GM19025 (cell line): ENCODE data around the gene LRRIQ3.

Experiments used
- ATAC-seq: cut with Tn5 transposase; IDR thresholded peaks from one replicate; pipeline ENCODE4 v1.9.1; 2021; ENCODE audit warnings: mild to moderate bottlenecking, low read depth, moderate library complexity; ENCODE audit not compliant: unreplicated experiment

Gene LRRIQ3

DNA sequence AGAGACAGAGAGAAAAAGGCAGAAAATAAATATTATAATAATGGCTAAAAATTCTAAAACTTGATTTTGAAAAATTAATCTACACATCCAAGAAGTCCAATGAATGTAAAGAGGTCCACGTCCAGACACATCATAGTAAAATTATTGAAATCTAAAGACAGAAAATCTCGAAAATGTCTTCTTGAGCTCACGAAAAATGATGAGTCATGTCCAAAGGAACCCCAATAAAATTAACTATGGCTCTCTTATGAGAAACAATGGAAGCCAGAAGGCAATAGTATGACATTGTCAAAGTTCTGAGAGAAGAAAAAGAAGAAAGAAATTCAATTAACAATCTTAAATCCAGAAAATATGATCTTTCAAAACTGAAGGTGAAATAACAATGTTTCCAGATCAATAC lies 84.6 kb downstream of the LRRIQ3 start:
- no peak for ATAC-seq

DNA sequence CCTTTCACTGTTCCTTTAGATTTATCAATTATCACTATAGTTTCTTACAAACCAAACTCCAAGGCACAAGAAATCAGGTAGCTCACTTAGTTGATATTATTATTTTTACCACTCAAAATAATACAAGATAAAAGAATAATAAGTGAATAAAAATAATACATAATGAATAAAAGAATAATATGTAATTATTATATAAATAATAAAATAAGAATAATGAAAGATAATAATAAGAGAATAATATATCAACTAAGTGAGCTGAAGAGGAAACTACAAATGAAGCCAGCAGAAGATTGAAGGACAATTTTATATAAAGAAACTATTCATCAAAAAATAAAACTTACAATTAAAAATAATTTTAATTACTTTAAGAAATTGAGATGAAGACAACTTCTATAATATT lies 90.6 kb downstream of the LRRIQ3 start:
- no peak for ATAC-seq

DNA sequence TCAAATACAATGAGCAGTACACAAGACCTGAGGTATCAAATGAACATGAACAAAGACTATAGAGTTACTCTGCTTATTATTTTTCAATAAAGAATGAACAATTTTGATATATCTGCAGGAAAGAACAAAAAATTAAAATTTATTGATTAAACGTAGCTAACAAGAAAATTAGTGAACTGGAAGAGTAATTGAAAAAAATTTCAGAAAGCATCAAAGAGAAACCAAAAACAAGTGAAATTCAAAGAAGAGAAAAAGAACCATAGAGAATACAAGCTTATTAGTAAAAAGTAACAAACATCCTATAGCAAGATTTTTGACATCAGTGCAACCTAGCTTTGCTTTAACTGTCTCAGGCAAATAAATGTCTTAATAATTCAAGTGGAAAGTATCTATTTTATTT lies 106.6 kb downstream of the LRRIQ3 start:
- no peak for ATAC-seq

DNA sequence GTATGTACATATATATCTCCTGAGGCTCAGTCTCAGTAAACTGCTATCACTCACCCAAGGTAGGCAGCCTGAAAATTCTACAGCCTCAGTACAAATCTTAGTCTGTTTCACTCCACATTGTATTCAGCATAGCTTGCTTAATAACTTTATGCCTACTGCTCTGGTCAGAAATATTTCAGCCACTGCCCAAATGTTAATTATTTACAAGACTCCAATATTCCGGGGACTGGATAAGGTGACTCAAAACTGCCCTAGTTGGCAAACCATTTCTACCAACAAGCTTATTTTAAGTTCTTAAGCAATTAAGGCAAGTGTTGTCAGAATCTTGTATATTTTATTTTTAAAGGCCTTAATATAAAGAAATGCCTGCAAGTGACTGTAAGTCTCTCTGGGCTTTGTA lies 114.8 kb downstream of the LRRIQ3 start:
- ATAC-seq, result no peak

DNA sequence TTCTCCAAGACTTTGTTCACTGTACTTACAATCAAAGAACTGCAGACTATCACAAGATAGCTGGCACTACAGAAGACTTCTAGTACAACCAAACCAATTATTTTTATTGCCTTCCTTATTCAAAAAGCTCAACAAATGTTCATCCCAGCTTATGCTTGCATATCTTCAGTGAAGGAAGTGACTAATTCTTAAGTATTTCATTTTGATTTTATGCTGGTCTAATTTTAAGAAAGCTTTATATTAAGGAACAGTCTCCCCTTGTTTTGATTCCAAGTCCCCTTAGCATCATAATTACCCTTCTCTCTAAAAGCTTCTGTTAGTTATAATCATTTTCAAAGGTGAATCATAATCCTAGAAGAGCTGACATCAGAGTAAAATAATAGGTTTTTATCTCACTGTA lies 132.9 kb downstream of the LRRIQ3 start:
- ATAC-seq, result no peak

DNA sequence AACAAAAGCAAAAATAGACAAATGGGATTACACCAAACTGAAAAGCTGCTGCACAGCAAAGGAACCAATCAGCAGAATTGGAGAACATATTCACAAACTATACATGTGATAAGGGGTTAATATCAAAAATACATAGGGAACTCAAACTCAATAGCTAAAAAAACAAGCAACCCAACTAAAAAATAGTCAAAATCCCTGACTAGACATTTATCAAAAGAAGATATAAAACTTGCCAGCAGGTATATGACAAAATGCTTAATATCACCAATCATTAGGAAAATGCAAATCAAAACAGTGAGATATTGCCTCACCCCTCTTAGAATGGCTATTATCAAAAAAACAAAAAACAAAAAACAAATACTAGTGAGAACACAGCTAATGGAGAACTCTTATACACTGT lies 140.3 kb downstream of the LRRIQ3 start:
- no peak for ATAC-seq

DNA sequence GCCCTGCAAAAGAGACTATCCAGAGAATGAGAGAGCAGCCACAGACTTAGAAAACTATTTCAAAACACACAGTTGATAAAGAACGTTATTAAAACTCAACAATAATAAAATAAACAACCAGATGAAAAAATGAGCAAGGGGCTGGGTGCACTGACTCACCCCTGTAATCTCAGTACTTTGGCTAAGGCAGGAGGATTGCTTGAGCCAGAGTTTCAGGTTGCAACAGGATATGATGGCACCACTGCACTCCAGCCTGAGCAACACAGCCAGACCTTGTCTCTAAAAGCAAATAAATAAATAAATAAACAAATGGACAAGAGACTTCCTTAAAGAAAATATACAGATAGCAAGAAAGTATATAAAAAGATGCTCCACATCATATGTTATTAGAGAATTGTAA lies 144.6 kb downstream of the LRRIQ3 start:
- ATAC-seq, result no peak

DNA sequence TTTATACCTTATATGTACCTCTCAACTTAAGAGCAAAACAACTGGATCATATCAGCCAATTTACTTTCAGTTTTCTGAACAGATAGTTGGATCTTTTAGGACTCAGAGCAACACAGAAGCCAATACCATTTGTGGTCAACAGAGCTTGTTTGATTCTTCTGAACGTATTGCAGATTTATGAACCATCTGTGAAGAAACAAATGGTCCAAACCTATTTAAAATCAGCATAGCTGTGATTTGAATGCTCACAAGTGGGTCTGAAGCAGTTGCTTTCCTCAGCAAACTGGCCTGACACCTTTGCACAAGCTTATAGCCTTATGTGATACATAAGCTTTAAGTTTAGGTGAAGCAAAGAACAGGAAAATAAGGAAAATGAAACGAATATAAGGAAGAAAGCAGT lies 147.6 kb downstream of the LRRIQ3 start:
- ATAC-seq, result no peak

DNA sequence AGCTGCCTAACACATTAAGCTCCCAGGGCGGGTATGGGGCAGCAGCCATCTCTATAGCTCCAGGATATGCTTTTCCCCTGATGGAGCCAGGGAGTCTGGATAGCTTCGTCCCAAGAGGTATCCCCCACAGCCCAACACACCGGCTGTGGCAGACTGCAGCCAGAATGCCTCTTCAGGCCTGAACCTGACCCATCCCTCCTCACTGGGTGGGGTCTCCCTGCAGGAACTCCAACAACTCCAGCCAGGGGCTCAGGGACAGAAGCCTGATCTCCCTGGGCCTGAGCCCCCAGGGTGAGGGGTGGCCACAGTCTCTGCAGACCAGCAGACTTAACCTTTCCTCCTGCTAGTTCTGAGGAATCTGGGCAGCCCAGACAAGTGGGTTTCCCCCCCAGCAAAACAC lies 159.9 kb downstream of the LRRIQ3 start:
- no peak for ATAC-seq

DNA sequence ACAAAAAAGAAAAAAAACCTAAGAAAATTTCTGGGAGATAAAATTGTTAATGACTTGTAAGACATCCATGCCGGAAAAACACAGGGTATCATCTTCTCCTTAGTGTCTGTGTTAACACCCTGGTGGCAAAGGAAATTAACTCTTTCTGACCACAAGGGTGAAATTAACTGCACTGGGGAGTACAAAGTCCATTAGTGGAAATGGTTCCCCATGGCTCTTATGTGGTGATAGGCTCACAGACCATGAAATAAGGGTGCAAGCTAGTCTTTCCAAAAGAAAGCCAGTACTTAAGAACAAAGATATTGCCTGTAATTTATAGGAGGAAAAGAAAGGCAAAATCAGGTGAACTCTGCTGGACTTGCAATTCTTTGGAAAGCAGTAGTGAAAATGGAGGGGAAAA lies 185.4 kb downstream of the LRRIQ3 start:
- ATAC-seq, result no peak

DNA sequence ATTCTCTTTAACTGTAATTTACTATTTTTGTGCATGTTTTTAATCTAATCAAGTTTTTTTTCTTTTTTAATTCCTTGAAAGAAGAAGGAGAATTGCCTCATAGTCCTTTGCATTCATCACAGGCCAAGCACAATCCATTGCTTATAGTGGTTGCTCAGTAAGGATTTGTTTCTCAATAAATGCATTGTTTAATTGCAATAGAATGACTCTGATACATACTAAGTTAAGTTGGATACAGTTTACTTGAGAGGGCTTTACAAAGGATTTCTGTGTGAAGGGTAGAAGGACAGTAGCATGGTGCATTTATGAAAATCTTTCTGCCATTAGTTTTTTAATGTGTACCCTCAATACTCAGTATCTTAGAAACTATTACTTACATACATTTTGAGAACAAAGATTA lies 186.2 kb downstream of the LRRIQ3 start:
- ATAC-seq, result no peak

DNA sequence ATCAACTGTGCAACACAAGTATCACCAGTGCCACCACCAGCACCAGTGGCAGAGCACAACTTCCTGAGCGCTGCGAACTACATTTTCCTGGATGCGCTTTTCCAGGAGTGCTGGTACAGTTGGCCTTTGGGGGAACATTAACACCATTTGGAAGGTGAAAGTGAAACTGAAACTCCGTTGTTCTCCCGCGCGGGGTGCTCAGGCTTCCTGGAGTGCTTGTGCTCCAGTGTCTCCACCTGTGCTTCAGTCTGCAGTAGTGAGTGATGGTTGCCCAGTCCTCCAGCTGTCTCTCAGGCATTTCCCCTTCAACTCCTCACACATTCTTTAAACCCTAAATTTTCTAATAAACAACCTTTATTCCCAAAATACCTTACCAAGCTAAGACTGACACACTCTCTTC lies 187.8 kb downstream of the LRRIQ3 start:
- ATAC-seq, result no peak

DNA sequence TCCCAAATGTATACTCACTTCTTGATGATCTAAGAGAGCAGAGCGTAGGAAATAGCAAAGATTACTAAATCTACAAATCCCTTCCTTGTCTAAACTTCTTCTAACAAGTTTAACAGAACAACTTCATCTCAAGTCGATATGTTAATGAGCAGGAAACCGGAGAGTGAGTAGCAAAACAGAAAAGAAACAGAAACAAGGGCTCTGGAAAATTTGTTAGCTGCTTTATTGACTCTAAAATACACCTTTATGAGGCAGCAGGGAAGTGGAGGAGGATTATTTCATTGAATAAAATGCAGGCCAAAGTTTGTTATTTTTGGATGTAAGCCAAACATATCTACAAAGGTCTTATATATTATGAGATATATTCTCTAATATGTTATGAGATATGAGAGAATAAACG lies 192.4 kb downstream of the LRRIQ3 start:
- no peak for ATAC-seq

DNA sequence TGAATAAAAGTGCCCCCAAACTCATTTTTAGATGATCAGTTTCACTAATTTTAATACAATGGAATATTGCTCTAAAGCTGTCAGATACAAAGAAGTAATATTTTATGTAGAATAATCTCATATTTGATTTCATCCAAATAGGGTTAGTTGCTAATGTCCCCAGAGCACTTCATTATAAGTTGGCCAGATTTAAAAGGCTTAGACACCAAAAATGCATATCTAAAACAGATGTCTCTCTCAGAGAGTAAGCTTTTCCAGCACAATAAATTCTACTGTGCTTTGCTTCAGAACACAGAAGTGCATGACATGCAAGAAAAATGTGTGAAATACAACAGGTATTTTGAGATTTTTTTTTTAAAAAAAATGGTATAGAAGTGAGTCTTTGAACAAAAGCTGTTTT lies 194.2 kb downstream of the LRRIQ3 start:
- ATAC-seq, result no peak

DNA sequence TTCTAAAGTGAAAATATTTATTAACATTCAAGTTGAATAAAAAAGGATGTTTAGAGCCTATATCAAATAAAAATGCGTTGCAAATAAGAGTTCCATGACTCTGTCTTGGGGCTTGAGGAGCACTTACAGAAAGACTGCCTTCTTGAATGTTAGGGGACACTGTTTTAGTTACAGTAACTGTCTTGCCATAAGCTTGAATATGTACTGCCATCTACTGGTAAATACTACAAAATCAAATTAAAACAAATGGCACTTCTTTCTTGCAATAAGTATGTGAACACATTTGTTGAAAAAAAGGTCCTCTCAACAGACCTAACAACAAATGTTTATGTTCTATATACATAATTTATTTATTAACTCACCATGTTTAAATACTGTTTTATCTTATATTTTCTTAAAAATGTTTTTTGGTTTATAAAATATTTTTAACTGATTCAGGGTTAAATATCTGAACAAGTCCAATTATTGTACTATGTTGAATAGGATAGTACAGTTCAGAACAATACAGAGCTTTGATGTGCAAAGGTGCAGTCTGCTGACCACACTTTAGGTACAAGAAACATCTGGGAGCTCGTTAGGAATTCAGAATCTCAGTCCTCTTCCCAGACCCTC lies 199.5 kb downstream of the LRRIQ3 start:
- ATAC-seq, result no peak

DNA sequence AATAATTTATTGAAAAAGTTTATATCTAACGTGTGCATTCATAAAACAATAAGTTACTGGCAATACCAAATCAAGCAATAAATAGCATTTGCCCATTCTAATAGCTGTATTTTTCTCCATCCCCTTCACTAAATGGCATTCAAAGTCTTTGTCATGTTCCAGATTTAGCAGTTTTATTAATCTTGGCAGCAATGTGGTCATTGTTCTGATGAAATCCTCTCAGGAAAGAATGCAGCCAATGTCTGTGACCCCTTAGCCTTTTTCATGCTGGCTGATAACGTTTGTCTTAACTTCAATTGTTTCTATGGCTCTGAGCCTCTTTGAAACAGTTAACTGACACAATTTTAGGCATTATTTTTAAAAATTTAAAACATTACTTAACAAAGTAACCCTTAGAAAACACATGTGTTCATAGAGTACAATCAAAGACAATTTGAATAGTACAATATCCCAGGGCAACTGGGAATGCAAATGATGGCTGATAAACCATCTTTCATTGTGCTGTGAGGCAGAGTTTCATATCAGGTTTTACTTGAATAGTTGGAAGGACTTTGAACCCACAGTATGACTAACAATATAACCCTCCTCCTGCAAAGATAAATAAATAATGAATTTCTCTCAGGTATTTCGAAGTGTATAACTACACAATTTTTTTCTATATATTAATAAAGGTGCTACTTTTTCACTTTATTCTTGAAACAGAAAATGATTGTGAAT lies 217.5 kb downstream of the LRRIQ3 start:
- no peak for ATAC-seq

DNA sequence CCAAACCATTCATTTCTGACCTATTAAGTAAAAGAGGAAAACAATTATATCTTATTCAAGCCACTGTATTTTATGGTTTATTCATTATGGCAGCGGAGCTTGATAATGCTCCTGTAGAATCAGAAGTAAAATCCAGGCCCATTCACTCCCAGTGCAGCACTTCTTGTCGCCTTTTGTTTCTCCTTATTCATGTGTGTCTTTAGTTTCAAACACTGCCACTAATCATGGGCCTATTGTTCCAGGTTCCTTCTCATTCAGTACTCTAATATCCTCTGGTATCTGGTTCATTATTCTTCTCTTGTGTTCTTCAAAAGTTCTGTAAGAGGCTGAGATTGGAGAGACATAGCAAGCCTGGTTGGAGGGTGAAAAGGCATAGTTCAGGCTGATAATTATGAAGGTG lies 218.3 kb downstream of the LRRIQ3 start:
- ATAC-seq, result no peak

DNA sequence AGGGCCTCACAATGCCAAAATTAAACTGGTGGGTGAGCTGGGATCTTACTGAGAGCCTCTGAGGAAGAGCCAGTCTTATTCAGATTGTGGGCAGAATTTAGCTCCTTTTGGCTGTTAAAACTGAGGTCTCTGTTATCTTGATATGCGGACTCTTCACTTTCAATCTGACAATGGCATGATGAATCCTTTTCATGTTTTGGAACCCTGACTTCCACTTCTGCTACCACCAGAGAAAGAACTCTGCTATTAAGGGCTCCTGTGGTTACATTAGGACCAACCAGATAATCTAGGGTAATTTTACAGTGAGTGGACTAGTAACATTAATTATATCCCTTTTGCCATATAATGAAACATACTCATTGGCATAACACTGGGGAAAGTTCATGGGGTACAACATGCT lies 219.0 kb downstream of the LRRIQ3 start:
- ATAC-seq, result no peak
